B cell (primary cell): Measurements from ENCODE around the gene CAPZB. TPM values are rescaled to one million over a fixed set of nuclear protein-coding genes. Genes with fewer than 3 reads are reported as not detected.

Experiments
- ATAC-seq: fragments of 200-7000 bp; cut with Tn5 transposase; one replicate; pipeline ENCODE4 v1.10.0; 2021; ENCODE audit warnings: low read depth, mild to moderate bottlenecking, moderate number of reproducible peaks, moderate library complexity
- CTCF ChIA-PET: fragments of 350-600 bp; sonication (Branson Sonifier 250); formaldehyde crosslinking; loops from one replicate; lab custom pipeline; 2021; ENCODE audit warnings: antibody characterized with exemption, inconsistent platforms; lab: Charles Lee
- POLR2A ChIA-PET: fragments of 350-600 bp; sonication (Branson Sonifier 250); formaldehyde crosslinking; loops from one replicate; lab custom pipeline; 2021; ENCODE audit warnings: antibody characterized with exemption; lab: Charles Lee
- DNase-seq: peaks from one replicate; pipeline ENCODE4 v3.0.0; 2013
- H2AFZ ChIP-seq: 2 replicates; pipeline ENCODE4 v1.6.1; 2012; ENCODE audit warnings: mild to moderate bottlenecking, low read depth, low read length; ENCODE audit not compliant: insufficient read depth, poor library complexity, severe bottlenecking
- H3K27ac ChIP-seq, 2 donors: 1 replicate in 1 of 2; 2 replicates in 1 of 2; pipeline ENCODE4 v1.5.1; 2012 to 2013; ENCODE audit warnings: low read length in 2 of 2, mild to moderate bottlenecking in 2 of 2, moderate library complexity in 1 of 2
- H3K27me3 ChIP-seq, 4 experiments: fragments of 200-600 bp in 1 of 4; sonication (generic) in 1 of 4; replicated peaks in 1 of 4; 1 replicate in 2 of 4; 2 replicates in 2 of 4; pipeline versions ENCODE4 v1.6.1 to v1.7.0; 2013 to 2016; ENCODE audit warnings: low read length in 3 of 4, mild to moderate bottlenecking in 2 of 4, mixed read lengths in 1 of 4, moderate library complexity in 1 of 4; ENCODE audit not compliant: insufficient read depth in 4 of 4, control insufficient read depth in 3 of 4; ENCODE audit errors: control extremely low read depth in 1 of 4
- H3K36me3 ChIP-seq, 2 experiments: replicated peaks in 1 of 2; 1 replicate in 1 of 2; 2 replicates in 1 of 2; pipeline versions ENCODE4 v1.6.1 to v1.7.1; 2013; ENCODE audit warnings: low read length in 1 of 2; ENCODE audit not compliant: insufficient read depth in 2 of 2, control insufficient read depth in 1 of 2; ENCODE audit errors: control extremely low read depth in 1 of 2, extremely low read depth in 1 of 2
- H3K4me1 ChIP-seq, 2 donors: fragments of 200-600 bp in 1 of 2; sonication (generic) in 1 of 2; 1 replicate in 1 of 2; 2 replicates in 1 of 2; pipeline versions ENCODE4 v1.5.1 to v1.6.1; 2013 to 2017; ENCODE audit warnings: low read length in 2 of 2; ENCODE audit not compliant: control insufficient read depth in 2 of 2, insufficient read depth in 2 of 2
- H3K4me2 ChIP-seq: replicated peaks from 2 replicates; pipeline ENCODE3; 2012; ENCODE audit warnings: mild to moderate bottlenecking, low read depth, low read length; ENCODE audit not compliant: poor library complexity, severe bottlenecking
- H3K4me3 ChIP-seq, 5 experiments: fragments of 200-600 bp in 1 of 5; sonication (generic) in 1 of 5; 1 replicate in 3 of 5; 2 replicates in 2 of 5; pipeline versions ENCODE4 v1.5.1 to v1.7.0; 2011 to 2016; ENCODE audit warnings: low read length in 4 of 5, mild to moderate bottlenecking in 4 of 5, low read depth in 2 of 5, control low read depth in 1 of 5, moderate library complexity in 1 of 5; ENCODE audit not compliant: insufficient read depth in 1 of 5; ENCODE audit errors: control extremely low read depth in 1 of 5, extremely low read depth in 1 of 5
- H3K79me2 ChIP-seq: fragments of 200-600 bp; sonication (generic); one replicate; pipeline ENCODE4 v1.6.0; 2016; ENCODE audit warnings: low read length; ENCODE audit not compliant: control insufficient read depth, insufficient read depth
- H3K9ac ChIP-seq: fragments of 200-600 bp; sonication (generic); 2 replicates; pipeline ENCODE4 v1.6.1; 2017; ENCODE audit warnings: mild to moderate bottlenecking, low read length, moderate library complexity
- H3K9me3 ChIP-seq, 3 donors: one replicate each; pipeline versions ENCODE4 v1.6.1 to v1.7.1; 2013; ENCODE audit warnings: low read length in 2 of 3; ENCODE audit not compliant: control insufficient read depth in 2 of 3, insufficient read depth in 1 of 3; ENCODE audit errors: control extremely low read depth in 1 of 3
- H4K20me1 ChIP-seq: 2 replicates; pipeline ENCODE4 v1.6.0; 2012; ENCODE audit warnings: mild to moderate bottlenecking, low read length; ENCODE audit not compliant: insufficient read depth, control insufficient read depth, poor library complexity, severe bottlenecking
- H3K27ac Mint-ChIP-seq: one replicate; pipeline ENCODE4 v1.8.0; 2021; ENCODE audit warnings: mixed read lengths
- H3K27me3 Mint-ChIP-seq: one replicate; pipeline ENCODE4 v1.8.0; 2021; ENCODE audit warnings: mixed read lengths
- H3K4me1 Mint-ChIP-seq: one replicate; pipeline ENCODE4 v1.8.0; 2021; ENCODE audit warnings: mixed read lengths
- H3K4me3 Mint-ChIP-seq: one replicate; pipeline ENCODE4 v1.8.0; 2021; ENCODE audit warnings: mixed read lengths
- H3K9me3 Mint-ChIP-seq: one replicate; pipeline ENCODE4 v1.8.0; 2022; ENCODE audit warnings: mixed read lengths; ENCODE audit not compliant: insufficient read depth
- EZH2 ChIP-seq: IDR thresholded peaks from 2 replicates; pipeline ENCODE4 v1.6.1; 2012; ENCODE audit warnings: borderline replicate concordance, low read depth, mild to moderate bottlenecking, moderate library complexity, low read length; ENCODE audit not compliant: insufficient read depth, poor library complexity, severe bottlenecking
- WGBS: methylation state at CpG from one replicate; pipeline ENCODE4 v1.1.5; 2013; ENCODE audit warnings: missing lambda C conversion rate; ENCODE audit not compliant: insufficient coverage; 5-methylcytosine and 5-hydroxymethylcytosine counted together
- intact Hi-C: fragments of 100-400 bp; cut with micrococcal nuclease; formaldehyde crosslinking; loops from one replicate; pipeline ENCODE4 v1.10.0; 2022
- polyA plus RNA-seq: library from polyadenylated mRNA; depleted of rRNA; stranded (reverse); fragments of >200 nt; gene quantifications from 2 replicates; pipeline ENCODE4 v1.2.3, GENCODE V29; 2012
- total RNA-seq, 2 donors: library from RNA; stranded (reverse); fragments of 120-200 nt in 1 of 2; gene quantifications; 1 replicate in 1 of 2; 2 replicates in 1 of 2; pipeline versions ENCODE4 v1.2.3 to v1.2.4, GENCODE V29; 2013 to 2022
- TF ChIP-seq, protein P1 (sequence below): fragments of 200-600 bp; IDR thresholded peaks from one replicate; pipeline ENCODE4 v1.8.0; 2022; ENCODE audit warnings: antibody characterized with exemption, mild to moderate bottlenecking

Gene CAPZB
- total and polyA plus RNA-seq, 2 donors (not counting 1 experiment from before 2014, with no cell fraction given), result 126 to 193 TPM

DNA sequence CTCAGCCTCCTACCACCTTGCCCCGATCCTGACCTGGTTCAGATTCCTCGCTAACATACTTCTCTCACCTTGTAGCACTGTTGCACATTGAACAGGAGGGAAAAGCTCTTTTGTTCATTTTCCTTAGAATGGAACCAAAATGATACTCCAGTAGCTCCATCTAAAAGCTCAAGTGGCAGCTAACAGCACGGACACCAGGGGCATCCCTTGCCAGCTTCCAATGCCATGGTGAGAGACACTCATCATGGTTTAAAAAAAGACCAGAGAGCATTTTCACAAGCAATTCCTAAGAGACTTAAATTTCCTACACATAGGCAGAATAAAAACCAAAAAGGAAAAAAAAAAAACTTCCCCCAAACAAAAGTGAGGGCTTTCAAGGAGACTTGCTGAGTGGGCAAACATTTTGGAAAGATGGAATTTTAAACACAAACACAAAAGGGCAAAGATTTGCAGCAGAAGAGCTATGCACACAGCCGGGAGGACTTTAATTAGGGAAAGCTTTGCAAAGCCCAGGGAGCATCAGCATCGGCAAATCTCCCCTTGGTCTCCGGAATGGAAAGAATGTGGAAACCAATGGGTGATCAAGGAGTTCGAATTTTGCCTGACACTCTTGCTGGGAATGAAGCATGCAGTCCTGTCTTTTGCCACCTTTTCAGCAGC lies 84.3 kb downstream of the CAPZB start:
- Histone ChIP-seq H3K27ac (no peak overlapping the region), H3K79me2 (peaks cover 99% of the 10 kb centered on the region), H3K9ac (no peak overlapping the region), H3K4me3 (no peak overlapping the region), H3K36me3 (peaks cover 0 to 28% of the 10 kb centered on the region in 2 experiments), H2AFZ (no peak overlapping the region), H3K27me3 (no peaks in the 10 kb centered on the region), H4K20me1 (peaks cover 93% of the 10 kb centered on the region), H3K4me1 (peaks cover 0 to 9% of the 10 kb centered on the region in 2 donors), H3K9me3 (no peaks in the 10 kb centered on the region), H3K4me2 (no peak overlapping the region)
- intact Hi-C loops, result no loop called here
- Mint-ChIP-seq H3K4me3 (no peak overlapping the region), H3K9me3 (no peaks in the 10 kb centered on the region), H3K27me3 (no peaks in the 10 kb centered on the region), H3K4me1 (peaks cover 32% of the 10 kb centered on the region), H3K27ac (no peak overlapping the region)
- TF ChIP-seq, protein P1, sequence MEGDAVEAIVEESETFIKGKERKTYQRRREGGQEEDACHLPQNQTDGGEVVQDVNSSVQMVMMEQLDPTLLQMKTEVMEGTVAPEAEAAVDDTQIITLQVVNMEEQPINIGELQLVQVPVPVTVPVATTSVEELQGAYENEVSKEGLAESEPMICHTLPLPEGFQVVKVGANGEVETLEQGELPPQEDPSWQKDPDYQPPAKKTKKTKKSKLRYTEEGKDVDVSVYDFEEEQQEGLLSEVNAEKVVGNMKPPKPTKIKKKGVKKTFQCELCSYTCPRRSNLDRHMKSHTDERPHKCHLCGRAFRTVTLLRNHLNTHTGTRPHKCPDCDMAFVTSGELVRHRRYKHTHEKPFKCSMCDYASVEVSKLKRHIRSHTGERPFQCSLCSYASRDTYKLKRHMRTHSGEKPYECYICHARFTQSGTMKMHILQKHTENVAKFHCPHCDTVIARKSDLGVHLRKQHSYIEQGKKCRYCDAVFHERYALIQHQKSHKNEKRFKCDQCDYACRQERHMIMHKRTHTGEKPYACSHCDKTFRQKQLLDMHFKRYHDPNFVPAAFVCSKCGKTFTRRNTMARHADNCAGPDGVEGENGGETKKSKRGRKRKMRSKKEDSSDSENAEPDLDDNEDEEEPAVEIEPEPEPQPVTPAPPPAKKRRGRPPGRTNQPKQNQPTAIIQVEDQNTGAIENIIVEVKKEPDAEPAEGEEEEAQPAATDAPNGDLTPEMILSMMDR, result no peak
- no peak for TF ChIP-seq EZH2
- ATAC-seq (no peak), DNase-seq (no peak)
- CTCF ChIA-PET, result interaction anchor here (1.3 to 1.7 kb wide), 2 partner anchors 8 to 10 kb away, joined by 3 to 4 read pairs; no protein-coding TSS in a partner anchor
- POLR2A ChIA-PET, result no interaction called here
- 94% methylated on average over 6 of the region's 7 CpGs for WGBS

DNA sequence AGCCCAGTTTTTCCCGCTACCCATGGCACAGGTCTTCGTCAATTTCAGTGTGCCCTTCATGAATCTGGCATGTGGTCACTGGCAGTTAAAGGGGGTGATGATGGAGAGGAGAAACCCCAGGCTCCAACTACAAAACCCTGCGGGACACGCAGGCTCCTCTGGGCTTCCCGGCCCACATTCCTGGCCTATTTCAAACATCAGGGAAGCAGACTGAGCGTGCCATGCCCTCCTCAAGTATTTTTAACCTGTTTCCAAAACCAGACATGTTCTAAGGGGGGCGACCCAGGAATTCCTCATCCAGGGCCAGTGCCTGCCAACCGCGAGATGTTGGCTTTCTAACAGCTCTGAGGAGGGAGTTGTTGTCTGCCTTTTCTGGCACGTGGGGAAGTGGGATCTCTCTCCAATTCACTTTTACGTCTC lies 85.1 kb downstream of the CAPZB start:
- H3K79me2 ChIP-seq, result peaks cover 99% of the 10 kb centered on the region
- ATAC-seq (no peak), DNase-seq (no peak)
- CTCF ChIA-PET, result interaction anchor here (1.7 kb wide), 1 partner anchor 9 kb away, joined by 4 read pairs; no protein-coding TSS in a partner anchor
- intact Hi-C loops, result no loop called here
- no peaks in the 10 kb centered on the region for H3K9me3 Mint-ChIP-seq
- peaks cover 93% of the 10 kb centered on the region for H4K20me1 ChIP-seq
- H3K27me3 Mint-ChIP-seq, result no peaks in the 10 kb centered on the region
- H3K27ac Mint-ChIP-seq, result no peak overlapping the region
- no peak for TF ChIP-seq EZH2
- TF ChIP-seq, protein P1, result no peak
- no peaks in the 10 kb centered on the region for H3K9me3 ChIP-seq
- no peaks in the 10 kb centered on the region for H3K27me3 ChIP-seq
- no peak overlapping the region for H3K4me3 Mint-ChIP-seq
- no peak overlapping the region for H3K9ac ChIP-seq
- H3K36me3 ChIP-seq, result peaks cover 0 to 27% of the 10 kb centered on the region in 2 experiments
- no peak overlapping the region for H2AFZ ChIP-seq
- peaks cover 0 to 14% of the 10 kb centered on the region in 2 donors for H3K4me1 ChIP-seq
- peaks cover 38% of the 10 kb centered on the region for H3K4me1 Mint-ChIP-seq
- no peak overlapping the region for H3K4me2 ChIP-seq
- no peak overlapping the region for H3K27ac ChIP-seq
- no peak overlapping the region for H3K4me3 ChIP-seq
- POLR2A ChIA-PET, result no interaction called here
- WGBS, result 100% methylated on average over 4 of the region's 11 CpGs
